GM12873 (cell line): Measurements from ENCODE around the gene GADD45G.

Experiments
- TF ChIP-seq, protein P1 (sequence below): IDR thresholded peaks from 2 replicates; pipeline ENCODE4 v1.5.1; 2012; ENCODE audit warnings: low read depth, mild to moderate bottlenecking, moderate library complexity, low read length, control low read depth; ENCODE audit not compliant: insufficient read depth; ENCODE audit errors: missing control alignments

The GADD45G gene

GRCh38 chr9:89604729-89605464 is at the start of gene GADD45G:
TSS of gene GADD45G (plus strand) at chr9:89605012. CDS start at chr9:89605122, 110 bp downstream.
- TF ChIP-seq, protein P1, sequence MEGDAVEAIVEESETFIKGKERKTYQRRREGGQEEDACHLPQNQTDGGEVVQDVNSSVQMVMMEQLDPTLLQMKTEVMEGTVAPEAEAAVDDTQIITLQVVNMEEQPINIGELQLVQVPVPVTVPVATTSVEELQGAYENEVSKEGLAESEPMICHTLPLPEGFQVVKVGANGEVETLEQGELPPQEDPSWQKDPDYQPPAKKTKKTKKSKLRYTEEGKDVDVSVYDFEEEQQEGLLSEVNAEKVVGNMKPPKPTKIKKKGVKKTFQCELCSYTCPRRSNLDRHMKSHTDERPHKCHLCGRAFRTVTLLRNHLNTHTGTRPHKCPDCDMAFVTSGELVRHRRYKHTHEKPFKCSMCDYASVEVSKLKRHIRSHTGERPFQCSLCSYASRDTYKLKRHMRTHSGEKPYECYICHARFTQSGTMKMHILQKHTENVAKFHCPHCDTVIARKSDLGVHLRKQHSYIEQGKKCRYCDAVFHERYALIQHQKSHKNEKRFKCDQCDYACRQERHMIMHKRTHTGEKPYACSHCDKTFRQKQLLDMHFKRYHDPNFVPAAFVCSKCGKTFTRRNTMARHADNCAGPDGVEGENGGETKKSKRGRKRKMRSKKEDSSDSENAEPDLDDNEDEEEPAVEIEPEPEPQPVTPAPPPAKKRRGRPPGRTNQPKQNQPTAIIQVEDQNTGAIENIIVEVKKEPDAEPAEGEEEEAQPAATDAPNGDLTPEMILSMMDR: peak; percentile 2

DNA sequence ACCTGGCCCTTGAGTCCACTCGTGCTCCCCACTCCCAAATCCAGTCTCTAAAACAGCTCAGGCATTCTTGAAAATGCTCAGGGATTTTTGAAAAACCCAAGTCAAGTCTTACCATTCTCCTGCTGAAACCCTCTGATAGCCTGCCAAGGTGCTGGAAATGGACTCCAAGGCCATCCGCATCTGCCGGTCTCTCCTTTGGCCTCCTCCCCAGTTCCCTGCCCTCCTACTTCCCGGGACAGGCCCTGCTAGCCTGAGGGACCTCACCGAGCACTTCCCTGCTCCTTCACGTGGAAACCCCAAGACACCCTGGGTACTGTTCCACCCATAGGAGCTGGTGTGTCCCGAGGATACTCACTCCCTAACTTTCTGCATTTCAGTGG is 49.8 kb upstream of the GADD45G start:
- TF ChIP-seq, protein P1: no peak

DNA sequence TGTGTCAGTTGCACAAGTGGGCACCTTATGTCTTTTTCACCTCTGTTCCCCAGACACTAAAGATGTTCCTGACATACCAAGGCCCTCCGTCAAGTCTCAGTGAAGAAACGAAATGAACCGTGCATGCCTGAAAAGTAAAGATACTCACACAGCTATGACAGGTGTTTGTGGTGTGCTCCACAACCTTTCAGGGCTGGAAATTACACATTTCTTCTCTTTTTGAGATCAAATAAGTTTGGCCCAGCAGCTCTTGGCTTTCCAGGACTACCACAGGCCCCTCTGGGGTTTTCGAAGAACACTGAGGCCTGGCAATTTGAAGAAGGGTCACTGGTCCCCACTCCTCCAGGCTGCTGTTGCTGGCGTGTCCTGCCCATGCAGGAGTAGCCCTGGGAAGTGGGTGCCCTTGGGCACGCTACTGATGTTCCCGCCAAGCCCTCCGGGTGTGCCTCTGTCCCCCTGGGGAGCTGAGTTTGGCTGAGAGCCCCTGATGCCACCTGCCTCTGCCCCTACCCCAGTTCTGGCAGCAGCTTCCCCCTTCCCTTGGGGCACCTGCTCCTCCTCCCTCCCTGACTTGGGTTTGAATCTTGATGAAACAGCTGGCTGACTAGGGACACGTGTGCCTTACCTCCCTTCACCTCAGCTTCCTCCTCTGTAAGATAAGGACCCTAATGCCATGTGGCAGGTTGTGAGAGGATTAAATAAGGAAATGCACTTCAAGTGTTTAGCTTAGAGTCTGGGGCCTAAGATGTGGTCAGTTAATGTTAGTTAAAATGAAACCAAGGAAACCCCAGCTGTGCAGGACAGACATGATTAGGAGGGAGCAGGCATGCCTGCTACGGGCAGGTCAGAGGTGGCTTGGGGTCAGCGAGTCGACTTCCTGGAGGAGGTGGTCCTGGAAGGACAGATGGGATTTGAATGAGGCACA is 49.1 kb upstream of the GADD45G start:
- TF ChIP-seq, protein P1: no peak

GRCh38 chr9:89558196-89558899 is 46.5 kb upstream of the GADD45G start:
- TF ChIP-seq, protein P1: no peak

- TF ChIP-seq, protein P1: no peak
Observed at GRCh38 chr9:89558948-89559347, 45.9 kb upstream of the GADD45G start.

DNA sequence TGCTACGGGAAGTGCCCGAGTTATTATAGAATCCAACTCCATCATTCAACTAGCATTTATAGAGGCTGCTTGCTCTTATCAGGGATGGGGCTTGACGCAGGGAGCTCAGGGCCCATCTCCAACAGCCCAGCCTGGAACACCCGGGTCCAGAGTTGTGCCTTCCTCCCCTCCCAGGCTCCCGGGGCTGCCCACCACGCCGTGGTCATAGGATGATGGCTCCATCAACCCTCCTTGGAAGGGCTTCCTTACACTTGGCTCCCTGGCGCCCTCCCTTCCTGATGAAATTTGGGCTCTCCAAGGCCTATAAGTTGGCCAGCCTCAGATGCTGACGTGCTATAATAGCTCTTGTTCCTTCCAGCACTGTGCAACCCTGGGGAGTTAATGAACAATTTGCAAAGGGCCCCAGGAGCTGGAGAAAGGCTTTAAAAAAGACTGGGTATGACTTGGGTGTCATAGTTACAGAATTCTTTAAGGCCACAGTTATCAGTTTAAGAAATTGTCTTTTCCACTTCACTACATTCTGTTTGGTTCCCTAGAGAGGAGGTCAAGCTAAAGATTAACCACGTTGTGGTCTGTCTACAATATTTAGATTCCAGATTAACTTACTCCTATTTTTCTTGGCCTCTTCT is 42.5 kb upstream of the GADD45G start:
- TF ChIP-seq, protein P1: no peak
